CD14-positive monocyte (primary cell): ENCODE results near the gene CEP68. TPM values are rescaled to one million over a fixed set of nuclear protein-coding genes. Genes with fewer than 3 reads are reported as not detected.
A peak's percentile ranks its signal among the peaks of the same experiment; 100 is the strongest.
"Not testable (repeated sequence)": the region's sequence is repeated elsewhere in the genome, so short reads cannot be mapped to it uniquely, and the experiment has no call there.

Experiments
- DNase-seq, 3 donors: peaks; one replicate each; pipeline ENCODE4 v3.0.0-alpha.2; 2011 to 2022
- H2AFZ ChIP-seq: 2 replicates; pipeline ENCODE4 v1.6.0; 2012; ENCODE audit warnings: mild to moderate bottlenecking, low read depth, low read length, inconsistent platforms; ENCODE audit not compliant: insufficient read depth, poor library complexity, severe bottlenecking
- H3K27ac ChIP-seq, 2 donors: 1 replicate in 1 of 2; 2 replicates in 1 of 2; pipeline ENCODE4 v1.5.1; 2012 to 2013; ENCODE audit warnings: low read length in 2 of 2, control low read depth in 1 of 2, inconsistent platforms in 1 of 2, low read depth in 1 of 2, mild to moderate bottlenecking in 1 of 2
- H3K27me3 ChIP-seq, 2 donors: one replicate each; pipeline versions ENCODE4 v1.6.0 to v1.6.1; 2011 to 2013; ENCODE audit warnings: low read length in 2 of 2; ENCODE audit not compliant: control insufficient read depth in 2 of 2, insufficient read depth in 2 of 2
- H3K36me3 ChIP-seq, 2 donors: replicated peaks in 1 of 2; 1 replicate in 1 of 2; 2 replicates in 1 of 2; pipeline versions ENCODE4 v1.5.1 to v1.6.1; 2012 to 2013; ENCODE audit warnings: low read length in 2 of 2, control low read depth in 1 of 2, inconsistent platforms in 1 of 2, mild to moderate bottlenecking in 1 of 2; ENCODE audit not compliant: insufficient read depth in 2 of 2, control insufficient read depth in 1 of 2
- H3K4me1 ChIP-seq, 2 donors: 1 replicate in 1 of 2; 2 replicates in 1 of 2; pipeline versions ENCODE4 v1.5.1 to v1.6.1; 2012 to 2013; ENCODE audit warnings: low read length in 2 of 2, control low read depth in 1 of 2, inconsistent platforms in 1 of 2, mild to moderate bottlenecking in 1 of 2, moderate library complexity in 1 of 2; ENCODE audit not compliant: insufficient read depth in 2 of 2, control insufficient read depth in 1 of 2
- H3K4me2 ChIP-seq: replicated peaks from 2 replicates; pipeline ENCODE3; 2012; ENCODE audit warnings: low read length, moderate library complexity, mild to moderate bottlenecking; ENCODE audit not compliant: poor library complexity, severe bottlenecking; ENCODE audit errors: extremely low read depth
- H3K4me3 ChIP-seq, 3 experiments: fragments of 200-600 bp in 1 of 3; sonication (generic) in 1 of 3; replicated peaks in 1 of 3; 1 replicate in 2 of 3; 2 replicates in 1 of 3; pipeline ENCODE4 v1.5.1; 2011 to 2013; ENCODE audit warnings: low read length in 3 of 3, mild to moderate bottlenecking in 3 of 3, control low read depth in 2 of 3, low read depth in 2 of 3, inconsistent platforms in 1 of 3, moderate library complexity in 1 of 3
- H3K79me2 ChIP-seq: 2 replicates; pipeline ENCODE4 v1.6.0; 2012; ENCODE audit warnings: mild to moderate bottlenecking, control low read depth, inconsistent platforms, low read length, moderate library complexity; ENCODE audit not compliant: insufficient read depth
- H3K9ac ChIP-seq: 2 replicates; pipeline ENCODE4 v1.6.0; 2017; ENCODE audit warnings: low read length, mild to moderate bottlenecking; ENCODE audit not compliant: insufficient read depth, poor library complexity, severe bottlenecking
- H3K9me3 ChIP-seq, 2 donors: replicated peaks in 1 of 2; 1 replicate in 1 of 2; 2 replicates in 1 of 2; pipeline versions ENCODE4 v1.5.1 to v1.6.1; 2012 to 2013; ENCODE audit warnings: low read length in 2 of 2, control low read depth in 1 of 2; ENCODE audit not compliant: control insufficient read depth in 1 of 2, insufficient read depth in 1 of 2
- H4K20me1 ChIP-seq: 2 replicates; pipeline ENCODE4 v1.6.0; 2012; ENCODE audit warnings: mild to moderate bottlenecking, low read length, control low read depth, moderate library complexity; ENCODE audit not compliant: insufficient read depth
- H3K27ac Mint-ChIP-seq, 7 donors: one replicate each; pipeline ENCODE4 v1.8.0; 2020; ENCODE audit warnings: mild to moderate bottlenecking in 7 of 7, mixed read lengths in 7 of 7, moderate library complexity in 6 of 7, inconsistent platforms in 2 of 7
- H3K27me3 Mint-ChIP-seq, 3 donors: one replicate each; pipeline ENCODE4 v1.8.0; 2021 to 2022; ENCODE audit warnings: low read depth in 3 of 3, mild to moderate bottlenecking in 3 of 3, mixed read lengths in 3 of 3, moderate library complexity in 3 of 3, inconsistent platforms in 1 of 3
- H3K36me3 Mint-ChIP-seq, 2 donors: one replicate each; pipeline ENCODE4 v1.8.0; 2020; ENCODE audit warnings: mixed read lengths in 2 of 2, inconsistent platforms in 1 of 2, mild to moderate bottlenecking in 1 of 2
- H3K4me1 Mint-ChIP-seq: one replicate; pipeline ENCODE4 v1.8.0; 2020; ENCODE audit warnings: mild to moderate bottlenecking, mixed read lengths
- H3K4me3 Mint-ChIP-seq, 2 donors: one replicate each; pipeline ENCODE4 v1.8.0; 2020; ENCODE audit warnings: mild to moderate bottlenecking in 2 of 2, mixed read lengths in 2 of 2, moderate library complexity in 1 of 2
- H3K9me3 Mint-ChIP-seq, 7 donors: one replicate each; pipeline ENCODE4 v1.8.0; 2020 to 2022; ENCODE audit warnings: mixed read lengths in 7 of 7, mild to moderate bottlenecking in 6 of 7, moderate library complexity in 6 of 7, inconsistent platforms in 2 of 7
- WGBS: methylation state at CpG from one replicate; pipeline ENCODE4 v1.1.5; 2013; ENCODE audit warnings: missing lambda C conversion rate; ENCODE audit not compliant: insufficient coverage; 5-methylcytosine and 5-hydroxymethylcytosine counted together
- intact Hi-C, 2 donors: fragments of 100-400 bp; cut with micrococcal nuclease; formaldehyde crosslinking; loops; one replicate each; pipeline versions ENCODE4 v1.15.0 to v1.15.1; 2023
- polyA plus RNA-seq, 3 donors: library from polyadenylated mRNA; depleted of rRNA in 1 of 3; unstranded in 2 of 3; stranded (reverse) in 1 of 3; fragments of 300-500 nt in 2 of 3; fragments of >200 nt in 1 of 3; fragmentation: Illumina TruSeq in 2 of 3; gene quantifications; 1 replicate in 2 of 3; 2 replicates in 1 of 3; pipeline ENCODE4 v1.2.3, GENCODE V29; 2012 to 2021
- TF ChIP-seq, protein P1 (sequence below): fragments of 200-600 bp; IDR thresholded peaks from one replicate; pipeline ENCODE4 v1.8.0; 2022; ENCODE audit warnings: antibody characterized with exemption, mild to moderate bottlenecking

CEP68 gene
- polyA plus RNA-seq, 3 donors = 2.5 to 6.5 (median 2.8) TPM

DNA sequence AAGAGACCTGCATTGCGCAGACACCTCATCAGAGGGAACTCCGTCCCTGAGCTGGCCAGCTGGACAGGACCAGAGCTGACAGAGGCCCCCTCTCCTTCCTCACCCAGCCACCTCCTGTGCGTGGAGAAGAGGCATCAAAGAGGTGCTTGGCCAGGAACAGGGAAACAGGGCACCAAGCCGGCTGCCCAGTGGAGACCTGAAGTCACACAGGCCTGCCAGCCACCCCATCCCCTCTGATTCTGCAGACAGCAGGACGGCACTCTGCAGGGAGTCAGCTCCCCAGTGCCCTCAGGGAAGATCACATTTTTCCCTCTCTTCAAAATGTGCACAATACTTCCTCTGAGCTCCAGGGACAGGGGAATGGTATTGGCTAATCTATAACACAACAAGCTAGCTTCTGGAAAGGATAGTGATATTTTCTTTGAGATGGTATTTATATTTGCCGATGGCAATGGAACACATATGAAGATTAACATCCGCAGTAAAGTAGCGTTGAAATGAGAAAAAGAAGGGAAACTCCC lies 36.5 kb upstream of the CEP68 start:
- intact Hi-C loops = no loop called here
- peaks cover 46% of the 10 kb centered on the region for H3K4me1 Mint-ChIP-seq

DNA sequence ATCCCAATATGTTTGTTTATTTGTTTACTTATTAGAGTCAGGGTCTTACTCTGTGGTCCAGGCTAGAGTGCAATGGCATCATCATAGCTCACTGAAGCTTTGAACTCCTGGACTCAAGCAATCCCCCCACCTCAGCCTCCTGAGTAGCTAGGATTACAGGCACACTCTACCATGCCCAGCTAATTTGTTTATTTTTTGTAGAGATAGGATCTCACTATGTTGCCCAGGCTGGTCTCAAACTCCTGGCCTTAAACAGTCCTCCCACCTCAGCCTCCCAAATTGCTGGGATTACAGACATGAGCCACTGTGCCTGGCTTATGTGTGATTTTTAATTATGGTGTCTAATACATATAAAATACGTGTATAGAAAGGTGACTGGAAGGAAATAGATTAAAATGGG lies 36.0 kb upstream of the CEP68 start:
- H3K27me3 Mint-ChIP-seq, H4K20me1 ChIP-seq, intact Hi-C loops, H3K9me3 Mint-ChIP-seq, H3K27me3 ChIP-seq, H3K27ac ChIP-seq, H2AFZ ChIP-seq, H3K27ac Mint-ChIP-seq, H3K4me3 ChIP-seq, H3K9me3 ChIP-seq, H3K4me3 Mint-ChIP-seq, H3K4me2 ChIP-seq, DNase-seq, H3K9ac ChIP-seq: not testable (repeated sequence)
- Histone ChIP-seq H3K79me2 (peaks cover 22% of the 10 kb centered on the region), H3K4me1 (peaks cover 41 to 45% of the 10 kb centered on the region in 2 donors), H3K36me3 (peaks cover 18 to 41% of the 10 kb centered on the region in 2 donors)
- peaks cover 48% of the 10 kb centered on the region for H3K4me1 Mint-ChIP-seq
- WGBS = no CpG with 5 or more reads among the region's 1 CpG
- H3K36me3 Mint-ChIP-seq = peaks cover 44 to 58% of the 10 kb centered on the region in 2 donors

More for the DNA sequence above, 36.5 kb upstream of the CEP68 start:
- TF ChIP-seq, protein P1, sequence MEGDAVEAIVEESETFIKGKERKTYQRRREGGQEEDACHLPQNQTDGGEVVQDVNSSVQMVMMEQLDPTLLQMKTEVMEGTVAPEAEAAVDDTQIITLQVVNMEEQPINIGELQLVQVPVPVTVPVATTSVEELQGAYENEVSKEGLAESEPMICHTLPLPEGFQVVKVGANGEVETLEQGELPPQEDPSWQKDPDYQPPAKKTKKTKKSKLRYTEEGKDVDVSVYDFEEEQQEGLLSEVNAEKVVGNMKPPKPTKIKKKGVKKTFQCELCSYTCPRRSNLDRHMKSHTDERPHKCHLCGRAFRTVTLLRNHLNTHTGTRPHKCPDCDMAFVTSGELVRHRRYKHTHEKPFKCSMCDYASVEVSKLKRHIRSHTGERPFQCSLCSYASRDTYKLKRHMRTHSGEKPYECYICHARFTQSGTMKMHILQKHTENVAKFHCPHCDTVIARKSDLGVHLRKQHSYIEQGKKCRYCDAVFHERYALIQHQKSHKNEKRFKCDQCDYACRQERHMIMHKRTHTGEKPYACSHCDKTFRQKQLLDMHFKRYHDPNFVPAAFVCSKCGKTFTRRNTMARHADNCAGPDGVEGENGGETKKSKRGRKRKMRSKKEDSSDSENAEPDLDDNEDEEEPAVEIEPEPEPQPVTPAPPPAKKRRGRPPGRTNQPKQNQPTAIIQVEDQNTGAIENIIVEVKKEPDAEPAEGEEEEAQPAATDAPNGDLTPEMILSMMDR = no peak
- Histone ChIP-seq H3K4me1 (peaks cover 37 to 43% of the 10 kb centered on the region in 2 donors), H4K20me1 (no peaks in the 10 kb centered on the region), H2AFZ (no peak overlapping the region), H3K9ac (no peak overlapping the region), H3K27me3 (no peaks in the 10 kb centered on the region), H3K27ac (peak overlapping the region; percentile 91 to 93), H3K79me2 (peaks cover 22% of the 10 kb centered on the region), H3K36me3 (peaks cover 18 to 46% of the 10 kb centered on the region in 2 donors), H3K9me3 (no peaks in the 10 kb centered on the region), H3K4me2 (no peak overlapping the region), H3K4me3 (no peak overlapping the region)
- DNase-seq = no peak
- Mint-ChIP-seq H3K27me3 (peaks cover 0 to 1% (median 0%) of the 10 kb centered on the region in 3 donors), H3K27ac (peak overlapping the region in 2 of 7 donors; percentile 14 to 98), H3K9me3 (no peaks in the 10 kb centered on the region), H3K36me3 (peaks cover 49 to 62% of the 10 kb centered on the region in 2 donors), H3K4me3 (no peak overlapping the region)
- WGBS = 89% methylated on average over 4 of the region's 8 CpGs
